GM21526 (cell line): ENCODE measurements around the gene KLHDC8B.
A peak's percentile ranks its signal among the peaks of the same experiment; 100 is the strongest.

ENCODE experiments used
- ATAC-seq: cut with Tn5 transposase; IDR thresholded peaks from one replicate; pipeline ENCODE4 v1.9.1; 2021; ENCODE audit warnings: moderate library complexity; ENCODE audit not compliant: unreplicated experiment, low FRiP score

Gene KLHDC8B

GRCh38 chr3:49171119-49171774 lies at the start of gene KLHDC8B:
TSS of gene KLHDC8B (plus strand) at chr3:49171598. CDS start at chr3:49172770, 1,172 bp downstream.
- ATAC-seq, result peak; percentile 45

- no peak for ATAC-seq
Observed at GRCh38 chr3:49122022-49122421, 49.4 kb upstream of the KLHDC8B start.

GRCh38 chr3:49122451-49122850 lies 48.9 kb upstream of the KLHDC8B start:
- no peak for ATAC-seq

DNA sequence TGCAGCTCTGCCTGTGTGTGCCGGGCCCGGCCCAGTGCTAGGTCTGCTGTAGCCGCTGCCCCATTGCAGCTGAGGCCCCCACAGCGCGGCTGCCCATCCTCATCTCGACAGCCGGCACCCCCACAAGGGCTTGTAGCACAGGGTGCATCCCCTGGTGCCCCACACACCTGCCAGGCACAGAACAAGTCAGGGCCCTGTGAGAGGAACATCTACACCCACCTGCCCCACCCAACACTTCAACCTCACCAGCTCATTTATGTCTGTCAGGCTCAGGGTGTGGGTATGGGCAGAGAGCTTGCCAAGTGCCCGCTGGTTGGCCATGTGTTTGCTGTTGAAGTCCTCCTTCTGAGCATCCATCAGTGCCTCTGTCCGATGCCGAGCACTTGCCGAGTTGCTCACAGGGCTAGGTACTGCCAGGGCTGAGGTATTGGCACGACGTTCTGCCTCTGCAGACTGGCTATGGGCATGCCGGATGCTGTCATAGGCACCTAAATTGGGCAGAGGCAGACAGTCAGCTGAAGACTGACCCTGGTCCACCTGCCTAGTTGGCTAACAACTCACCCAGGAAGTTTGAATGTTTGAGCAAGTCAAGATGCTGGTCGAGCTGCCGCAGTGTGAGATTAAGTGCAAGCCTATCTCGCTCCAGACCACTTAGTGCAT lies 48.4 kb upstream of the KLHDC8B start:
- no peak for ATAC-seq

GRCh38 chr3:49123687-49124086 lies 47.7 kb upstream of the KLHDC8B start:
- ATAC-seq, result no peak

GRCh38 chr3:49124203-49124602 lies 47.2 kb upstream of the KLHDC8B start:
- no peak for ATAC-seq

DNA sequence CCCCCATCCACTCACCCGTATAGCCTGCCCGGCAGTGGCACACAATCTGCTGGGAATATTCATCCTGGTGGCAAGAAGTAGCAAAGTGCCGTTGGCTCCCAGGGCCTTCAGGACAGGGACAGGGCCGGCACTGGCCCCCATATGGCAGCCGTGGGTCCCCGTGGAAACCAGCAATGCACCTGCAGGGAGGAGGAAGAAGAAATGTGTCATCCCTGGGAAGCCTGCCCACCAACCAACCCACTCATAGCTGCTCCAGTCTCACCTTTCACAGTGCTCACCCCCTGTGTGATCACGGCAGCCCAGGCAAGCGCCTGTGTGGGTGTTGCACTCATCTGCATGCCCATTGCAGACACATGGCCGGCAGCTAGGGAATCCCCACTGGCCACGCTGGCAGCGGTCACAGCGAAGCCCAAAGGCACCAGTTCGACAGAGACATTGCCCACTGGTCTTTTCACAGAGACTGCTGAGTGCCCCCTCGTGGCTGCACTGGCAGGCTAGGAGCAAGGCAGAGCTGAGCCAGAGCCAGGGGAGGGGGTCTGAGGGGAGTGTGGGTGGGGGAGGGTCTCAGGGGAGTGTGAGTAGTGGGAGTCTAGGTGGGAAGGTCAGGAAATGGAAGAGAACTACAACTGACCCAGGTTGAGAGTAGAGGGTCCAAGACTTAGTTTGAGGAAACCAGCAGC lies 46.3 kb upstream of the KLHDC8B start:
- no peak for ATAC-seq

DNA sequence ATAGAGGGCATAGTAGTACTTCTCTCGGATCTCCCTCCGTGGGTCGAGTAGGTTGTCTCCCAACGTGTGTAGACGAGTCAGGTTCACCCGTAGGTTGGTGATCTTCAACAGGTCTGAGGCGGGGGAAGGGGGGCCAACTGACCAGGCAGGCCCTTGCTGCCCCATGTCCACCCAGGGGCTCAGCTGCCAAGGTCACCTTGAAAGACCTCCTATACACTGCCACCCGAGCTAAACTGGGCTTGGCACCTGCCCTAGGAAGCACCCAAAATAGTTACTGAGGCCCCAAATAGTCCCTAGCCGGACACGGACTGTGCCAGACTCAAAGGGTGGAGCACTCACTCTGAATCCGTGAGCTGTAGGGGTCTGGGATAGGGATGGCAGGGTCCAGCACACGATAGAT lies 40.4 kb upstream of the KLHDC8B start:
- ATAC-seq, result no peak

GRCh38 chr3:49131576-49131975 lies 39.8 kb upstream of the KLHDC8B start:
- ATAC-seq, result no peak

DNA sequence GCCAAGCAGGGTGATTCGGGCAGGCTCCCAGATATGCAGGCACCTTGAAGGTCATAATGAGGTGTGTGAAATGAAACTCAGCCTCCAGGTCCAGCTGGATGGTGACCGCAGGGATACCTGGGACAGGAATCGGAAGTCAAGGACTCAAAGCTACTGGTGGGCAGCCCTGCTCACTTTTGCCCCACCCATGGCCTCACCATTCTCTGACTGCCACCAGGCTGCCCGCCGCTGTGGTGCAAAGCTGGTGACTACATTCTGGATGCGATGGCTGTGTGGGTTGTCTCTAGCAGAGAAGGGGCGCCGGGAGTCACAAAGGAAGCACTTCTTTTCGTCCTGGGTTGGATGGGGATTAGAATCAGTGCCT lies 39.3 kb upstream of the KLHDC8B start:
- ATAC-seq, result no peak

DNA sequence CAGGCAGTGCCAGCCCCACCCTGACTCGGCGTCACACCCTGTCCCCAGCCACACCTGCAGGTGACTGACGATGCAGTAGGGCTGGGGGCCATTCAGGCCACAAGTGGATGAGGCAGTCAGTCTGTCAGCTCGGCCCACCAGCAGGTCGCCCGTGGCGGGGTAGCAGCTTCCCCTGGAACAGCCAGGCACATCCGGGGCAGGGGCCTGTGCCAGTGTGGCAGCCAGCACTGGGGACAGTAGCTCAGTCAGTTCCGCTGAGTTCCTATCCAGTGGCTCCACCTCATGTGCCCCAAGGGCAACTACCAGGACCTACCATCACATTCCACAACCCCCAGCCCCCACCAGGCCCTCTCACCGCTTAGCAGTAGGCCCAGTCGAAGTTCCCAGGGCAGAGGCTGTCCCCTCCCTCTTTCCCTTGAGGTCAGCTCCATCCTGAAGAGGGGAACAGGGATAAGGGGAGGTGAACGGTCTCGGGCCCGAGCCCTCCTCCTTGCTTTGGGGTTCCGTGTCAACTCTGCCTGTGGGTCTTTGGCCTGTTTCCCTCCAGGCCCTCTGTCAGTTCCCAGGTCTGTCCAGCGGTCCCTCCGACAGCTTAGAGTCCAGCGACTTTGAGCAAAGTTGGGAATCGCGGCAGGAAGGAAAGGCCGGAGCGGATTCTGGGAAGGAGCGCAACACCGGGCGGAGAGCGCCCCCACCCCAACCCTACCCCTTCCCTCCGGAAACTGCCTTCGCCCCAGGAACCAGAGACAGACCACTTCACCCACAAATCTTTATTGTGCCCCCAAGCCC lies 38.8 kb upstream of the KLHDC8B start, which contains the start of gene LAMB2:
LAMB2 (minus strand) TSS at position 614 of the 789 bp plus-strand sequence; CDS start at position 431, 183 bp downstream.
- no peak for ATAC-seq

DNA sequence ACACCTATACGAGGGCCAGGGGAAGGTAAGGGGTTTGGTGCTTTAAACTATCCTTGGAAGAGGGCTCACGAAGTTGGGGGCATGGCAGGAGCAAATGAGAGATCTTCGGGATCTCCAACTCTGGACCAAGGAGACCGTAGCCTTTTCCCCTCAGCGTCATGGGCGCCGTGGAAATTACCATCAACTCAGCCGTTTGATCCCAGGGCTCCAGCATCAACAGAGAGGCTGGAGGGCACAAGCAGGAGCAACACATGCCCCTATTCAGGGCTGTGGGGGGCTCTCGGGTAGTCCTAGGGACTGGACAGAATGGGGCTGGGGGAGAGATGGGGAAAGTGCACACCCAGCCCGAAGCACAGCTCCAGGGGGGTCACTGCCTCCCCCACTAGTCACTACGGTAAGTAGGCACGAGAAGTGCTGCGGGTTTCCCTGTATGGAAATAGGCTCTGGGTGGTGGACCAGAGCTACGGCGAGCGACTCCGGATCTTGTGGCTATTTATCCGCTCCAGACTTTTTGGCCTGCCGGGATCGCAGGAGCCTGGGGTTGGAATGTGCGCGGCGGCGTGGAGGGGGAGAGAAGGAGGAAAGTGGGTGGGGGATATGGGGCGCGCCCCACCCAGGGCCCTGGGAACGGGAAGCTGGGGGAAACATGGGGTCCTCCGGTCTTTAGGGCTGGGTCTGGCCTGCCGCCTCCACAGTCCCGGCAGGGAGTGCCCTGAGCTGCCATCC lies 38.0 kb upstream of the KLHDC8B start:
- ATAC-seq, result no peak

DNA sequence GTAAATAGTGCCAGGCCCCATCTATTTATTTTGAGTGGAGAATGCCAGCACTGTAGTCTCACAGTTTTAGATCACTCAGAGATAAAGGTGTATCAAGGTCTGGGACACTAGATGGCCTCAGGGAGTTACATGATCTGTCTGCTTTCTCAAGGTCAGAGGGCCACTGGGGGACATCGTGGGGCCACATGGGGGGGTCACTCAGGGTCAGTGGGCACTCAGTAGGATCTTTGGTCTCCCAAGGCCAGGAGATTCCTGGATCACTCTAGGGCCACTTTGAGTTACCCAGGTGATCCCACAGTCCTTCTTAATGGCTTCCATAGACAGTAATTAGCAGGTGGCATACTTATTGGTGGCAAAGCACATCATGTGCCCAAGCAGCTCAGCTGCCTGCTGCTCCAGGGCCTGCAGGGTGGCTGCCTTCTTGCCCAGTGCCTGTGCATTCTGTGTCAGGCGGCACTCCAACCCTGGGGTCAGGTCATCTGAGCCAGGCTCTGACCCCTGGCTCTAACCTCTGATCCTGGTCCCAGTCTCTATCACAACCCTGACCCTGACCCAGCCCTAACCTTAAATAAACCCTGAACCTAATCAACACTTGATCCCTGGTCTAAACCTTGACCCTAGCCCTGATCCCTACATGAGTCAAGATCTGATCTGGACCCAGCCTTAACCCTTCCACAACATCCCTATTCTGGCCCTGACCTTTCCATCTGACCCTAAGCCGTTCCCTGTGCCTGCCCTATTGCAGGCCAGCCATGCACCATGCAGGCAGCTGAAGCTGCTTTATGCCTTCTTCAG lies 36.7 kb upstream of the KLHDC8B start:
- no peak for ATAC-seq

GRCh38 chr3:49135499-49135898 lies 35.9 kb upstream of the KLHDC8B start:
- no peak for ATAC-seq

GRCh38 chr3:49140080-49140479 lies 31.3 kb upstream of the KLHDC8B start:
- ATAC-seq, result no peak

DNA sequence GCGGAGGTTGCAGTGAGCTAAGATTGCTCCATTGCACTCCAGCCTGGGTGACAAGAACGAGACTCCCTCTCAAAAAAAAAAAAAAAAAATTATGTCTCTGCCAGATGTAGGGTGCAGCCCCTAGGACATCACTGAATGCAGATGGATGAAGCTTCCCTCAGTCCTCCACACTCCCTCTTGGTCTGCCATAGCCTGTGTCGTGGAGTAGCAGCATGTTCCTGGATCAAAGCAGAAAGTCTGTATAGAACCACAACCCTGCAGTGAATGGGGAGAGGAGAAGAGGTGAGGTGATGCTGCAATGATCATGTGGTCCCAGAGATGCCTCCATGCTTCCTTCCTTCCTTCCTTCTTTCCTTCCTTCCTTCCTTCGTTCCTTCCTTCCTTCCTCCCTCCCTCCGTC lies 23.2 kb upstream of the KLHDC8B start:
- no peak for ATAC-seq

DNA sequence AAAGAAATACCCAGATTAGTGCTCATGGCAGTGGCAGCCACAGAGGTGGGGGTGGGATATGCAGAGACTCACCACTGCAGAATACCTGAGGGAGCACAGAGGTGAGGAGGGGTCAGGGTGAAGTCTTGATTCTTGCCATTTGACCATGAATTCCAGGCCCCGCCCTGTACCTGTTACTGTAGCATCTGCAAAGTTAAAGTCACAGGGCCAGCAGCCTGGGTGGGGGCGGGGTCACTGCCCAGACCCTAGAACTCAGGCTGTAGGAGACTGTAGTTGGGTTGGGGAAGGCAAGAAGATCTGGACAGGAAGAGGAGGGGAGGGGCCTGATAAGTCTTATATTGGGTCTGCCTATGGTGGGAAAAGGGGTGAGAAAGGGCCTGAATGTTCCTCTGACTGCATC lies 19.8 kb upstream of the KLHDC8B start:
- no peak for ATAC-seq

- no peak for ATAC-seq
Observed at GRCh38 chr3:49153349-49153912, 18.0 kb upstream of the KLHDC8B start.

DNA sequence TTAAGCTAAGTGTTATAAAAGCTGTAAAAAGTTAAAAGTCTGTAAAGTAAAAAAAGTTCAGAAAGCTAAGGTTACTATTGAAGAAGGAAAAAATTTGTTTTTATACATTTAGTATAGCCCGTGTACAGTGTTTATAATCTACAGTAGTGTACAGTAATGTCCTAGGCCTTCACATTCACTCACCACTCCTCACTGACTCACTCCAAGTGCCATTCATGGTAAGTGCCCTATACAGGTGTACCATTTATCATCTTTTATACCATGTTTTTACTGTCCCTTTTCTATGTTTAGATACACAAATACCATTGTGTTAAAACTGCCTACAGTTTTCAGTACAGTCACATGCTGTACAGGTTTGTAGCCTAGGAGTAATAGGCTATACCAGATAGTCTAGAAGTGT lies 14.1 kb upstream of the KLHDC8B start:
- ATAC-seq, result no peak
